Right cardiac atrium (tissue), 5 donors: ENCODE results near the gene SIK3. TPM values are rescaled to one million over a fixed set of nuclear protein-coding genes. Genes with fewer than 3 reads are reported as not detected.
A peak's percentile ranks its signal among the peaks of the same experiment; 100 is the strongest.
"Not testable (repeated sequence)": the region's sequence is repeated elsewhere in the genome, so short reads cannot be mapped to it uniquely, and the experiment has no call there.

ENCODE experiments used
- ATAC-seq, 2 donors: fragments of 200-7000 bp; cut with Tn5 transposase; one replicate each; pipeline versions ENCODE4 v1.8.0 to v1.9.1; 2020; ENCODE audit warnings: moderate library complexity in 2 of 2, mild to moderate bottlenecking in 1 of 2
- DNase-seq, 3 donors: peaks; one replicate each; pipeline ENCODE4 v3.0.0-alpha.2; 2020
- H3K27ac ChIP-seq: one replicate; pipeline ENCODE4 v1.5.1; 2013; ENCODE audit warnings: mild to moderate bottlenecking, low read length, control low read depth, moderate library complexity
- H3K27me3 ChIP-seq: one replicate; pipeline ENCODE4 v1.6.1; 2013; ENCODE audit not compliant: control insufficient read depth, insufficient read depth
- H3K4me1 ChIP-seq: one replicate; pipeline ENCODE4 v1.6.1; 2013; ENCODE audit warnings: low read length; ENCODE audit not compliant: control insufficient read depth, insufficient read depth
- H3K4me3 ChIP-seq: one replicate; pipeline ENCODE4 v1.5.1; 2013; ENCODE audit warnings: low read length, control low read depth
- H3K9me3 ChIP-seq: one replicate; pipeline ENCODE4 v1.6.1; 2013; ENCODE audit warnings: low read length; ENCODE audit not compliant: control insufficient read depth
- WGBS: extraction: QIAGEN DNeasy Blood & Tissue Kit; methylation state at CpG from one replicate; pipeline ENCODE4 v1.1.7; 2013; 5-methylcytosine and 5-hydroxymethylcytosine counted together
- intact Hi-C, 4 donors: fragments of 100-400 bp; cut with DNase I; formaldehyde crosslinking; loops; one replicate each; pipeline versions ENCODE4 v1.11.0 to v1.14.0; 2022 to 2023
- polyA plus RNA-seq: library from polyadenylated mRNA; stranded (reverse); fragments of 200-250 nt; gene quantifications from one replicate; pipeline ENCODE4 v1.2.3, GENCODE V29; 2013
- total RNA-seq, 4 donors: library from RNA; stranded (reverse); fragmentation: NEBNext Ultra II Directional; extraction: Animal tissue kit (Norgen Biotek cat#: 25700); gene quantifications; one replicate each; pipeline ENCODE4 v1.2.1, GENCODE V29; 2021
- donor health status: healthy with polysubstance abuse.
- donor health status: DM: no; HTN: yes; CAD: no.
- donor health status: DM: no; HTN: no; CAD: no.
- donor health status: DM: no; HTN: yes; CAD: no; lungs with severe emphysema.
- donor health status: DM: yes; HTN: yes; CAD: no.

The SIK3 gene
- total and polyA plus RNA-seq, 5 donors: 13.4 to 46.6 (median 34.6) TPM

- no peak overlapping the region for H3K27ac ChIP-seq
- DNase-seq (no peak), ATAC-seq (no peak)
- H3K9me3 ChIP-seq: no peaks in the 10 kb centered on the region
- H3K4me3 ChIP-seq: no peak overlapping the region
- intact Hi-C loops: loop anchor here in 1 of 4 donors (5.0 kb wide), 1 partner anchor 76 kb away; no protein-coding TSS in a partner anchor
- no peaks in the 10 kb centered on the region for H3K4me1 ChIP-seq
- H3K27me3 ChIP-seq: no peaks in the 10 kb centered on the region
- 95% methylated on average over 7 of the region's 7 CpGs for WGBS
Measured at GRCh38 chr11:117130879-117131278, 32.7 kb upstream of the SIK3 start.

GRCh38 chr11:117130396-117130795, 32.2 kb upstream of the SIK3 start:
- intact Hi-C loops: loop anchor here in 1 of 4 donors (5.0 kb wide), 1 partner anchor 77 kb away; no protein-coding TSS in a partner anchor
- not testable (repeated sequence) for H3K27ac ChIP-seq, ATAC-seq, H3K9me3 ChIP-seq, DNase-seq, H3K4me3 ChIP-seq, H3K27me3 ChIP-seq, H3K4me1 ChIP-seq
- 95% methylated on average over 7 of the region's 7 CpGs for WGBS

- Histone ChIP-seq H3K4me3 (no peak overlapping the region), H3K4me1 (no peaks in the 10 kb centered on the region), H3K27ac (no peak overlapping the region), H3K9me3 (no peaks in the 10 kb centered on the region), H3K27me3 (no peaks in the 10 kb centered on the region)
- ATAC-seq (no peak), DNase-seq (no peak)
- intact Hi-C loops: no loop called here
- WGBS: 78% methylated on average over 4 of the region's 4 CpGs
Measured at GRCh38 chr11:117128289-117128688, 30.1 kb upstream of the SIK3 start.

GRCh38 chr11:117127171-117127901, 29.1 kb upstream of the SIK3 start:
- Histone ChIP-seq H3K4me3 (no peak overlapping the region), H3K27ac (no peak overlapping the region), H3K9me3 (no peaks in the 10 kb centered on the region), H3K27me3 (no peaks in the 10 kb centered on the region), H3K4me1 (no peaks in the 10 kb centered on the region)
- no peak for ATAC-seq
- WGBS: 78% methylated on average over 6 of the region's 6 CpGs
- no peak for DNase-seq
- intact Hi-C loops: no loop called here

GRCh38 chr11:117126223-117126965, 28.2 kb upstream of the SIK3 start:
- DNase-seq (no peak), ATAC-seq (no peak)
- WGBS: 69% methylated on average over 7 of the region's 7 CpGs
- H3K27ac ChIP-seq: no peak overlapping the region
- H3K4me3 ChIP-seq: no peak overlapping the region
- no peaks in the 10 kb centered on the region for H3K27me3 ChIP-seq
- H3K4me1 ChIP-seq: no peaks in the 10 kb centered on the region
- no peaks in the 10 kb centered on the region for H3K9me3 ChIP-seq
- intact Hi-C loops: no loop called here

GRCh38 chr11:117122556-117122955, 24.3 kb upstream of the SIK3 start:
- ATAC-seq (no peak), DNase-seq (no peak)
- Histone ChIP-seq H3K4me3 (no peak overlapping the region), H3K27ac (no peak overlapping the region), H3K4me1 (no peaks in the 10 kb centered on the region), H3K9me3 (no peaks in the 10 kb centered on the region), H3K27me3 (no peaks in the 10 kb centered on the region)
- WGBS: 70% methylated on average over 5 of the region's 5 CpGs
- intact Hi-C loops: no loop called here

- ATAC-seq (no peak), DNase-seq (no peak)
- no peaks in the 10 kb centered on the region for H3K4me1 ChIP-seq
- no peaks in the 10 kb centered on the region for H3K9me3 ChIP-seq
- H3K27me3 ChIP-seq: no peaks in the 10 kb centered on the region
- no peak overlapping the region for H3K27ac ChIP-seq
- no peak overlapping the region for H3K4me3 ChIP-seq
- intact Hi-C loops: no loop called here
Measured at GRCh38 chr11:117121176-117121575, 22.9 kb upstream of the SIK3 start.

GRCh38 chr11:117117681-117118080, 19.5 kb upstream of the SIK3 start:
- Histone ChIP-seq H3K4me3 (no peak overlapping the region), H3K9me3 (no peaks in the 10 kb centered on the region), H3K27me3 (no peaks in the 10 kb centered on the region), H3K4me1 (no peaks in the 10 kb centered on the region), H3K27ac (no peak overlapping the region)
- intact Hi-C loops: no loop called here
- DNase-seq (no peak), ATAC-seq (no peak)

GRCh38 chr11:117112939-117113338, 14.7 kb upstream of the SIK3 start:
- H3K27ac ChIP-seq, H3K27me3 ChIP-seq, H3K4me3 ChIP-seq, H3K9me3 ChIP-seq, DNase-seq, intact Hi-C loops, H3K4me1 ChIP-seq, ATAC-seq: not testable (repeated sequence)
- WGBS: 93% methylated on average over 1 of the region's 1 CpG

GRCh38 chr11:117112497-117112896, 14.3 kb upstream of the SIK3 start:
- intact Hi-C loops, ATAC-seq, H3K4me1 ChIP-seq, H3K4me3 ChIP-seq, DNase-seq, H3K27ac ChIP-seq, H3K9me3 ChIP-seq, H3K27me3 ChIP-seq: not testable (repeated sequence)
- 59% methylated on average over 3 of the region's 3 CpGs for WGBS

GRCh38 chr11:117110294-117110950, 12.2 kb upstream of the SIK3 start:
- ATAC-seq (peak; percentile 39 to 43), DNase-seq (peak in 1 of 3 donors; percentile 60)
- Histone ChIP-seq H3K27me3 (no peaks in the 10 kb centered on the region), H3K4me3 (no peak overlapping the region), H3K27ac (no peak overlapping the region), H3K4me1 (no peaks in the 10 kb centered on the region), H3K9me3 (no peaks in the 10 kb centered on the region)
- intact Hi-C loops: no loop called here
- WGBS: 91% methylated on average over 39 of the region's 39 CpGs
